Cardiac muscle cell (in vitro differentiated cells and primary cell): Measurements from ENCODE around the gene SRI. TPM values are rescaled to one million over a fixed set of nuclear protein-coding genes. Genes with fewer than 3 reads are reported as not detected.

Experiments
- DNase-seq, 2 donors: peaks; one replicate each; pipeline versions ENCODE4 v3.0.0 to v3.0.0-alpha.2; 2010 to 2017; ENCODE audit warnings: low read depth in 1 of 2, low spot score in 1 of 2
- H3K27ac ChIP-seq: fragments of 200-600 bp; sonication (generic); 2 replicates; pipeline ENCODE4 v1.5.1; 2016
- H3K27me3 ChIP-seq: fragments of 200-600 bp; sonication (generic); 2 replicates; pipeline ENCODE4 v1.6.0; 2016; ENCODE audit warnings: control low read depth
- H3K36me3 ChIP-seq: fragments of 200-600 bp; sonication (generic); 2 replicates; pipeline ENCODE4 v1.5.1; 2016; ENCODE audit warnings: control low read depth
- H3K4me1 ChIP-seq: fragments of 200-600 bp; sonication (generic); 2 replicates; pipeline ENCODE4 v1.8.1; 2017; ENCODE audit warnings: low read depth, mild to moderate bottlenecking, mixed run types
- H3K4me3 ChIP-seq: fragments of 200-600 bp; sonication (generic); 2 replicates; pipeline ENCODE4 v1.5.1; 2016; ENCODE audit warnings: mild to moderate bottlenecking
- H3K9me3 ChIP-seq: fragments of 200-600 bp; sonication (generic); 2 replicates; pipeline ENCODE4 v1.5.1; 2017; ENCODE audit warnings: low read depth, mild to moderate bottlenecking, control low read depth
- polyA plus RNA-seq: library from polyadenylated mRNA; unstranded; fragments of >200 nt; fragmentation: Nextera tagmentation; extraction: Ambion mirVana; gene quantifications from 2 replicates; pipeline ENCODE4 v1.2.1, GENCODE V29; 2016
- total RNA-seq: library from RNA; depleted of rRNA; stranded (reverse); fragments of >200 nt; gene quantifications from 2 replicates; pipeline ENCODE4 v1.2.3, GENCODE V29; 2016
- TF ChIP-seq, protein P1 (sequence below): IDR thresholded peaks from 2 replicates; pipeline ENCODE4 v1.5.1; 2012; ENCODE audit warnings: low read depth, mild to moderate bottlenecking, low read length

The SRI gene
- total and polyA plus RNA-seq, 2 experiments from 2014 or later = 115 to 348 TPM

- no peak for DNase-seq
- Histone ChIP-seq H3K27me3 (no peaks in the 10 kb centered on the region), H3K27ac (no peak overlapping the region), H3K4me1 (no peaks in the 10 kb centered on the region), H3K9me3 (no peaks in the 10 kb centered on the region), H3K4me3 (no peak overlapping the region), H3K36me3 (no peaks in the 10 kb centered on the region)
- TF ChIP-seq, protein P1, sequence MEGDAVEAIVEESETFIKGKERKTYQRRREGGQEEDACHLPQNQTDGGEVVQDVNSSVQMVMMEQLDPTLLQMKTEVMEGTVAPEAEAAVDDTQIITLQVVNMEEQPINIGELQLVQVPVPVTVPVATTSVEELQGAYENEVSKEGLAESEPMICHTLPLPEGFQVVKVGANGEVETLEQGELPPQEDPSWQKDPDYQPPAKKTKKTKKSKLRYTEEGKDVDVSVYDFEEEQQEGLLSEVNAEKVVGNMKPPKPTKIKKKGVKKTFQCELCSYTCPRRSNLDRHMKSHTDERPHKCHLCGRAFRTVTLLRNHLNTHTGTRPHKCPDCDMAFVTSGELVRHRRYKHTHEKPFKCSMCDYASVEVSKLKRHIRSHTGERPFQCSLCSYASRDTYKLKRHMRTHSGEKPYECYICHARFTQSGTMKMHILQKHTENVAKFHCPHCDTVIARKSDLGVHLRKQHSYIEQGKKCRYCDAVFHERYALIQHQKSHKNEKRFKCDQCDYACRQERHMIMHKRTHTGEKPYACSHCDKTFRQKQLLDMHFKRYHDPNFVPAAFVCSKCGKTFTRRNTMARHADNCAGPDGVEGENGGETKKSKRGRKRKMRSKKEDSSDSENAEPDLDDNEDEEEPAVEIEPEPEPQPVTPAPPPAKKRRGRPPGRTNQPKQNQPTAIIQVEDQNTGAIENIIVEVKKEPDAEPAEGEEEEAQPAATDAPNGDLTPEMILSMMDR = no peak
Measured at GRCh38 chr7:88156356-88156755, 63.5 kb downstream of the SRI start.

GRCh38 chr7:88155756-88156155, 64.1 kb downstream of the SRI start:
- H3K9me3 ChIP-seq = no peaks in the 10 kb centered on the region
- no peak overlapping the region for H3K4me3 ChIP-seq
- H3K27me3 ChIP-seq = no peaks in the 10 kb centered on the region
- no peak for DNase-seq
- no peak overlapping the region for H3K27ac ChIP-seq
- peaks cover 3% of the 10 kb centered on the region for H3K4me1 ChIP-seq
- TF ChIP-seq, protein P1 = no peak
- H3K36me3 ChIP-seq = no peaks in the 10 kb centered on the region

Other genes with a start within 250 kb of the SRI start
- not detected in 2 replicates for gene STEAP4, start 86.9 kb upstream of the SRI start, total RNA-seq
- gene STEAP4, start 86.9 kb upstream of the SRI start, polyA plus RNA-seq = 0.22 TPM in 1 of 2 replicates, not detected in the other